Muscle of leg (tissue), 11 donors: Measurements from ENCODE around the gene NFKBIZ. TPM values are rescaled to one million over a fixed set of nuclear protein-coding genes. Genes with fewer than 3 reads are reported as not detected.
A peak's percentile ranks its signal among the peaks of the same experiment; 100 is the strongest.
"Not testable (repeated sequence)": the region's sequence is repeated elsewhere in the genome, so short reads cannot be mapped to it uniquely, and the experiment has no call there.

ENCODE experiments used
- DNase-seq: peaks from one replicate; pipeline ENCODE4 v3.0.0; 2013
- H3K27ac ChIP-seq: one replicate; pipeline ENCODE4 v1.5.1; 2013; ENCODE audit warnings: mild to moderate bottlenecking, low read length, control low read depth
- H3K27me3 ChIP-seq: one replicate; pipeline ENCODE4 v1.6.1; 2013; ENCODE audit warnings: low read length; ENCODE audit not compliant: control insufficient read depth, insufficient read depth
- H3K36me3 ChIP-seq: one replicate; pipeline ENCODE4 v1.6.1; 2013; ENCODE audit warnings: low read length; ENCODE audit not compliant: control insufficient read depth, insufficient read depth
- H3K4me1 ChIP-seq: one replicate; pipeline ENCODE4 v1.6.1; 2013; ENCODE audit warnings: low read length; ENCODE audit not compliant: control insufficient read depth, insufficient read depth
- H3K4me3 ChIP-seq: one replicate; pipeline ENCODE4 v1.5.1; 2013; ENCODE audit warnings: low read length, control low read depth
- H3K9me3 ChIP-seq: replicated peaks from 2 replicates; pipeline ENCODE4 v1.6.1; 2013; ENCODE audit warnings: low read depth, low read length; ENCODE audit not compliant: control insufficient read depth
- WGBS: methylation state at CpG from one replicate; pipeline ENCODE4 v1.1.5; 2013; ENCODE audit warnings: missing lambda C conversion rate; ENCODE audit not compliant: insufficient coverage; 5-methylcytosine and 5-hydroxymethylcytosine counted together
- polyA plus RNA-seq, 8 donors: library from polyadenylated mRNA; unstranded; fragments of 120-200 nt; gene quantifications; one replicate each; pipeline versions ENCODE4 v1.2.1 to v1.2.3, GENCODE V29; 2013; ENCODE audit warnings: inconsistent platforms in 1 of 8, low replicate concordance in 1 of 8; ENCODE audit not compliant: insufficient read length in 8 of 8, insufficient read depth in 1 of 8
- total RNA-seq: library from RNA; stranded (reverse); fragments of 120-200 nt; gene quantifications from one replicate; pipeline ENCODE4 v1.2.4, GENCODE V29; 2013

NFKBIZ gene
- total and polyA plus RNA-seq, 9 donors, result 1.4 to 11.6 (median 3.6) TPM

DNA sequence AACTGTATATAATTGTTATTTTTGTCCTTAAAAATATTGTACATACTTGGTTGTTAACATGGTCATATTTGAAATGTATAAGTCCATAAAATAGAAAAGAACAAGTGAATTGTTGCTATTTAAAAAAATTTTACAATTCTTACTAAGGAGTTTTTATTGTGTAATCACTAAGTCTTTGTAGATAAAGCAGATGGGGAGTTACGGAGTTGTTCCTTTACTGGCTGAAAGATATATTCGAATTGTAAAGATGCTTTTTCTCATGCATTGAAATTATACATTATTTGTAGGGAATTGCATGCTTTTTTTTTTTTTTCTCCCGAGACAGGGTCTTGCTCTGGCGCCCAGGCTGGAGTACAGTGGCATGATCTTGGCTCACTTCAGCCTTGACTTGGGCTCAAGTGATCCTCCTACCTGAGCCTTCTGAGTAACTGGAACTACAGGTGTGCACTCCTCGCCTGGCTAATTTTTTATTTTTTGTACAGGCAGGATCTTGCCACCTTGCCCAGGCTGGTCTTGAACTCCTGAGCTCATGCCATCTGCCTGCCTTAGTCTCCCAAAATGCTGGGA, 10.7 kb downstream of the NFKBIZ start:
- Histone ChIP-seq H3K27me3 (no peaks in the 10 kb centered on the region), H3K4me1 (no peaks in the 10 kb centered on the region), H3K9me3 (no peaks in the 10 kb centered on the region), H3K27ac (no peak overlapping the region), H3K36me3 (peaks cover 28% of the 10 kb centered on the region), H3K4me3 (no peak overlapping the region)
- no peak for DNase-seq
- 100% methylated on average over 3 of the region's 5 CpGs for WGBS

DNA sequence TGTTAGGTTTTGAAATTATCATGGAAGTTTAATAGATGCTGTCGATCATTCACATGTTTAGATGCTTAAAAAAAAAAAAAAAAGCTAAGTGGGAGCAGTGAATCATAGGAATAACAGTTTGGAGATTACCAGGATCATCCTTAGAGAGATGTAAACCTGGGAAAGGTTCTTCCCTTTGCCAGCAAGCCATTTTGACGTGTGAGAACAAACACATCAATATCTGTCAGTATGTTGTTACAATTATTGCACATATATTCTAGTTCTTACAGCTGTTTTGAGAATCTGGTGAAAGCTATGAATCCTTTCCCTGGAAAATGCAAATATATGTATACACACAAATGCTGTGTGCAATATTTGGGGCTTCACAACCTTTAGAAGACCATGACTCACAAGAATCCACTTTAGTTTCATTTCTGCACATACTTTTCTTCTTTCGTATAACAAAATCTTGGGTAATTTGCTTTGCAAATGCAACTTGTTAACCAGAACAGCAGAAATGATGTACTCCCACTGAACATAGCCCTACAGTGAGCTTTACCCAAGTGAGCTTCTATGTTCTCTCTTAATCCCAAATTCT, 12.0 kb downstream of the NFKBIZ start:
- Histone ChIP-seq H3K27me3 (no peaks in the 10 kb centered on the region), H3K4me1 (no peaks in the 10 kb centered on the region), H3K27ac (no peak overlapping the region), H3K36me3 (peaks cover 17% of the 10 kb centered on the region), H3K4me3 (no peak overlapping the region), H3K9me3 (no peaks in the 10 kb centered on the region)
- DNase-seq, result no peak
- WGBS, result 88% methylated on average over 1 of the region's 3 CpGs

DNA sequence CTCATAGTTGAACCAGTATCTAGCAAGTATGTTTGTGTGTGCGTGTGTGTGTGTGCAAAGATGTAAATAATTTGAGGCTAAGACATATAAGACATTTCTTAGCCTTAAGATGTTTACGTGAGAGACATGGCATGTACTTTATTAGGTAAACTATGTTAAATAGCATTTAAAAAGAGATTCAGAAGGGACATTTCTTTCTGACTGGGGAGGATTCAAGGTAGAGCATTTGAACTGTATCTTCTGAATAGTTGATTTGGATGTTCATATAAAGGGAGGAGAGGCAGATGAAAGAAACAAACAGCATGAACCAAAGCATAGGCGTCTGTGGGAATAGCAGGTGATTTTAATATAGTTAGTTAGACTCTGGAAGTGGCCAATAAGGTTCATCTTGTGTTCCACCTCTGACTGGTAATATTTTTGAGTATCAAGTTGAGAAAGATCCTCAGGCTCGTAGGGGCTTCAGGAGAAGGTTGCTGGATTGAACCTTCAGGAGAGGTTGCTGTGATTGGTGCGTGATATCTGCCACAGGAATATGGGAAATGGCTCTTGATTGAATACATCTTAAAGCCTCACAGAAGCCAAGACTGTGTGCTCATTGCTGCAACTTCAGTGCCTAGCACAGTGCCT, 12.6 kb downstream of the NFKBIZ start:
- H3K27ac ChIP-seq, result no peak overlapping the region
- 87% methylated on average over 3 of the region's 5 CpGs for WGBS
- DNase-seq, result no peak
- no peak overlapping the region for H3K4me3 ChIP-seq
- H3K4me1 ChIP-seq, result no peaks in the 10 kb centered on the region
- H3K9me3 ChIP-seq, result no peaks in the 10 kb centered on the region
- peaks cover 15% of the 10 kb centered on the region for H3K36me3 ChIP-seq
- no peaks in the 10 kb centered on the region for H3K27me3 ChIP-seq

GRCh38 chr3:101862416-101863165, 13.3 kb downstream of the NFKBIZ start:
- no peaks in the 10 kb centered on the region for H3K4me1 ChIP-seq
- H3K27ac ChIP-seq, result no peak overlapping the region
- DNase-seq, result no peak
- H3K27me3 ChIP-seq, result no peaks in the 10 kb centered on the region
- no peak overlapping the region for H3K4me3 ChIP-seq
- WGBS, result no CpG with 5 or more reads among the region's 3 CpGs
- H3K9me3 ChIP-seq, result no peaks in the 10 kb centered on the region
- peaks cover 8% of the 10 kb centered on the region for H3K36me3 ChIP-seq

DNA sequence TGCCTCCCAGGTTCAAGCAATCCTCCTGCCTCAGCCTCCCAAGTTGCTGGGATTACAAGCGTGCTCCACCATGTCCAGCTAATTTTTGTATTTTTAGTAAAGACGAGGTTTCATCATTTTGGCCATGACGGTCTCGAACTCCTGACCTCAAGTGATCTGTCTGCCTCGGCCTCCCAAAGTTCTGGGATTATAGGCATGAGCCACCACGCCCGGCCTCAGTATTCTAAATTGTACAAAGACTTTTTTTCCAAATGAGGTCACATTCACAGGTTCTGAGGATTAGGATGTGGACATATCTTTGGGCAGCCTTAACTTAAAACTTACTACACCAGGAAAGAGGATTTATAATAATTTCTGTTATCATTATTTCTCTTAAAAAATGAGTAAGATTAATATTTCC, 15.6 kb downstream of the NFKBIZ start:
- not testable (repeated sequence) for DNase-seq

GRCh38 chr3:101865751-101866509, 16.6 kb downstream of the NFKBIZ start:
- Histone ChIP-seq H3K4me1 (no peaks in the 10 kb centered on the region), H3K27ac (no peak overlapping the region), H3K36me3 (no peaks in the 10 kb centered on the region), H3K27me3 (no peaks in the 10 kb centered on the region), H3K9me3 (no peaks in the 10 kb centered on the region), H3K4me3 (no peak overlapping the region)
- no CpG with 5 or more reads among the region's 5 CpGs for WGBS
- DNase-seq, result no peak

More for the DNA sequence above, 15.6 kb downstream of the NFKBIZ start:
- H3K36me3 ChIP-seq, H3K27me3 ChIP-seq, H3K4me3 ChIP-seq, H3K4me1 ChIP-seq, H3K27ac ChIP-seq, H3K9me3 ChIP-seq: not testable (repeated sequence)
- 95% methylated on average over 4 of the region's 7 CpGs for WGBS

DNA sequence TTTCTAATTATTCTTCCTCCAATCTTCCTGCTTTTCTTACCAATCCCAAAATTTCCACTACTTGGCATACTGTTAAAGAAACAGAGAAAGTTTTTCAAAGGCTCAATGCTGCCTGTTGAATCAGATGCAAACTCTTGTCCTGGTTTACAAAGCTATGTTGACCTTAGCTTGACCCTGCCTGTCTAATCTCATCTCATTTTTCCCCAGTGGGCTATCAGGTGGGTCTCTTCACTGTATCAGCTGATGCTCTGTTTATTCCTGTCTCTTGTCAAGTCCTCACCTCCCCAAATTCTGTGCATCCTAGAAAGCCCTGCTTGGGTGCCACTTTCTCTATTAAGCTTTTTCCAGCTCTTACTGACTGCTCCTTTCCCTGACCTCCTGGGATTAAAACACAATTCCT, 18.2 kb downstream of the NFKBIZ start:
- Histone ChIP-seq H3K27me3 (no peaks in the 10 kb centered on the region), H3K4me3 (no peak overlapping the region), H3K9me3 (no peaks in the 10 kb centered on the region), H3K4me1 (no peaks in the 10 kb centered on the region), H3K27ac (no peak overlapping the region), H3K36me3 (no peaks in the 10 kb centered on the region)
- no peak for DNase-seq

- Histone ChIP-seq H3K36me3 (no peaks in the 10 kb centered on the region), H3K27me3 (no peaks in the 10 kb centered on the region), H3K4me1 (no peaks in the 10 kb centered on the region), H3K9me3 (no peaks in the 10 kb centered on the region), H3K4me3 (no peak overlapping the region), H3K27ac (no peak overlapping the region)
- WGBS, result no CpG with 5 or more reads among the region's 2 CpGs
- no peak for DNase-seq
These were observed 18.7 kb downstream of the NFKBIZ start for GRCh38 chr3:101867996-101868395.

DNA sequence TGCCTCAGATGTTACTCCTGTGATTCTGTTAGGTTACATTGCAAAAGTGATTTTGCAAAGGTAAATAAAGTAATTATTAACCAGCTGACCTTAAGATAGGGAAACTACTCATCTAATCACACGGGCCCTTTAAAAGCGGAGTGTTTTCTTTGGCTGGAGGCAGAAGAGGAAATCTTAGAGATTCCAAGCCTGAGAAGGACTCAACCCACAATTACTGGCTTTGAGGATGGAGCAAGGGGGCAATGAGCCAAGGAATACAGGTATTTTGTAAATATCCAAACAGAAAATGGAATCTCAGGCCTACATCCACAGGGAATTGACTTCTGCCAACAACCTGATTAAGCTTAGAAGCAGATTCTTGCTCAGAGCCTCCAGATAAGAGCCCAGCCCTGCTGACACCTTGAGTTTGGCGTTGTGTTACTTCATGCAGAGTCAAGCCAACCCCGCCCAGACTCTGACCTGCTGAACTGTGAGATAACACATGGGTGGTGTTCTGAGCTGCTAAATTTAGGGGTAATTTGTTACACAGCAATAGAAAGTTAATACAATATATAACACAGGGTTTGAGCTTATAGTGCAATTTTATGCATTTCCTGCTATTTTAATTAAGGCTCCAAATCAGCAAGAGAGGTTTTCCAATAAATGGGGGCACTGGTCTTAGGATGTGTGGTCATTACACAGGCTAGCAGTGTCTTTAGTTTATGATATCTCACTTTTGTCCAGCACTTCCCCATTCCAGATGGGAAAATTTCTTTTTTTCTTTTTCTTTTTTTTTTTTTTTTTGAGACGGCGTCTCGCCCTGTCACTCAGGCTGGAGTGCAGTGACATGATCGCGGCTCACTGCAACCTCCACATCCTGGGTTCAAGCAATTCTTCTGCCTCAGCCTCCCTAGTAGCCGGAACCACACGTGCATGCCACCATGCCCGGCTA, 19.5 kb downstream of the NFKBIZ start:
- Histone ChIP-seq H3K4me3 (no peak overlapping the region), H3K9me3 (no peaks in the 10 kb centered on the region), H3K4me1 (no peaks in the 10 kb centered on the region), H3K27ac (no peak overlapping the region), H3K27me3 (no peaks in the 10 kb centered on the region), H3K36me3 (no peaks in the 10 kb centered on the region)
- DNase-seq, result peak; percentile 21
- 100% methylated on average over 4 of the region's 12 CpGs for WGBS
